SK-MEL-5 (cell line): ENCODE results near the gene EFCAB8. TPM values are rescaled to one million over a fixed set of nuclear protein-coding genes. Genes with fewer than 3 reads are reported as not detected.

Source experiments
- DNase-seq: peaks from one replicate; pipeline ENCODE4 v3.0.0-alpha.2; 2016; ENCODE audit warnings: low read depth, low spot score
- in situ Hi-C: cut with HindIII; loops from 2 replicates; pipeline ENCODE4 v1.10.0; 2016; ENCODE audit warnings: low sequenced_read_pairs, high pct_unique_total_duplicates, low pct_unique_long_range_greater_than_20kb
- total RNA-seq: library from RNA; depleted of rRNA; stranded (reverse); fragments of >200 nt; shearing (Covaris generic); gene quantifications from 2 replicates; pipeline ENCODE4 v1.2.3, GENCODE V29; 2014

The EFCAB8 gene
- total RNA-seq, 1 experiment from 2014 or later: not detected

DNA sequence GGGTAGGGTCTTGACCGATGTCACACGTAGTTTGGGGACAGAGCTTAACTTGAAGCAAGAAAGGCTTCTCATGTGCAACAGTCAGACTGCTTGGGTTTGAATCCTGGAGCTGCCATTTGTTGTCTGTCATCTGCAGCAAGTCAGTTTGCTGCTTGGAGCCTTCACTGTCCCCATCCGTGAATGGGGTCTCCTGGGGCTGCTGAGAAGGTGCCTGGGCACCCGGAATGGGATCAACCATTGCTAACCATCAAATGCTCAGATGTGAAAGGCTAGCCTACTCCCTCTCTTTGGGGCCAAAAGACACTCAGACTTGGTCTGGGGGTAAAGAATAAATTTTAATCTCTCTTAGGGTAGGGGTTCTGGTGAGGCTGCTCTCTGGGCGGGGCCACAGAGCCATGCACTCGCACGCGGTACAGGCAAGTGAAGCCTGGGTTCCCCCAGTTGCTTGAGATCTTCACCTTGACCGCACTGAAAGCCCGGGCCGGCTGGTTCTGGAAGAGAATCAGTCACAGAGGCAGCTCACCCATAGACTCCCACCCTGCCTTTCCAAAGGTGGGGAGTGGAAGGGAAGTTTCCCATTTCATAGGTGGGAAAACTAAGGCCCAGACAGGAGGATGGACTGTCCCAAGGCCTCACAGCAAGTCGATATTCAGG lies 124.9 kb downstream of the EFCAB8 start:
- in situ Hi-C loops: no loop called here
- DNase-seq: no peak

DNA sequence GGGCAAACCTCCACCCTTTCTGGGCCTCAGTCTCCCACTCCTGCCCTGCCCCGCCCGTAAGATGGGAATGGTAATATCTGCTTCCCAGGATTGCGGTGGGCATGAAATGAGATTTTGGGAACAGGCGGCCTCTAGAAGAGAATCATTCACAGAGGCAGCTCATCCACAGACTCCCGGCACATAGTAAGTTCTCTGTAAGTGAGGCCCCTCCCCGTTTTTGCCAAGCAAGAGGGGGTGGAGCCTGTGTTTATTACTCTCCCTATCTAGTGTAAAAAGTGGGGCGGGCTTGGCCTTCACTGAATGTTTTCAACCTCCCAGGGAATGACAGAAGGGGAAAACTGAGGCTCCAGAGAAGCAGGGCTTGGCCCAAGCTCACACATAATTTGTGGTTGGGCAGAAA lies 125.5 kb downstream of the EFCAB8 start:
- in situ Hi-C loops: no loop called here
- peak; percentile 49 for DNase-seq

DNA sequence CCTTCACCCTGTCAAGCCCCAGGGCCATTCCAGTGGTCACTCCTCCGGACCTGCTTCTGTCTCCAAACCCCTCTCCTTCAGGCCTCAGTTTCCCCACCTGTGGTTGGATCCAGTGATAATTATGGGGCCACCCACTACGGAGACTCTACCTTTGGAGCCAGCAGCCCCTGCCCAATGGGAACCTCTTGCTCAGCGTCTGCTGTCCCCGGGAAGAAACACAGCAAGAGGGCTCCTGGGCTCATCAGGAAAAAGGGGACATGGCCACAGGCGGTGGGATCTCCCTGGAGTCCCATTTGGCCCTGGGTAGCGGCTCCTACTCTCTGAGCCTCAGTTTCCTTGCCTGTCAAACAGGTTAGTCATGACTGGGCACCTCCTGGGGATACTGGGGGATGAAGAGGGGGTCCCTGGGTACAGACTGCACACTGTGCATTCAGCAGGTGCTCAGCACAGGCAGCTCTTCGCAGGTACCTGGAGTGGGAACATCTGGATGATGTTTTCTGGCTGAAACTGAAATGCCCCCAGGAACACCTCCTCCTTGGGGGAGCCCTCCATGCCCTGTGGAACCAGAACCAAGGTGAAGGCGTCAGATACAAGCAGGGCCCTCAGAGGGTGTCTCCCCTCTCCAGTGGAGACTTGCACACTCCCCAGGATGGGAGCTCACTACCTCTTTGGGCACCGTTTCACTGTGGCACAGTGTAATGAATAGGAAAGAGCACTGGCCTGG lies 126.1 kb downstream of the EFCAB8 start:
- in situ Hi-C loops: no loop called here
- DNase-seq: no peak

DNA sequence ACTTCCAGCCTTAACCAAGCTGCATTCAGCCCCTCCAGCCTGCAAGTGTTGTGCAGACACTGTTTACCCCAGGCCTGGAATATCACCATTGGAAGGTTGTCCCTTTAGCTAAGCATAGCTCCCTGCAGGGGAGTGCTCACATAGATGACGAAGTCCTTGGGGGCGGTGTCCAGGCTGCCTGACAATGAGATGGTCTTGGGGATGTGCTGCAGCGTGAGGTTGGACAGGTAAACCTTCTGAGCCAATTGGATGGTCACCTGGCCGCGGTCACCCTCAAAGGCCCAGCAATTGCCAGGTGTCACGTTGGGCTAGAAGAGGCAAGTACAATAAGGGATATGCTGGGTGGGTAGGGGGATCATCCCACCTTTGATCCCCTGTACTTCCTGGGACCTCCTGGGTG lies 126.9 kb downstream of the EFCAB8 start:
- in situ Hi-C loops: no loop called here
- no peak for DNase-seq

- DNase-seq: no peak
- in situ Hi-C loops: no loop called here
These were observed 127.7 kb downstream of the EFCAB8 start for GRCh38 chr20:32986331-32986966.

DNA sequence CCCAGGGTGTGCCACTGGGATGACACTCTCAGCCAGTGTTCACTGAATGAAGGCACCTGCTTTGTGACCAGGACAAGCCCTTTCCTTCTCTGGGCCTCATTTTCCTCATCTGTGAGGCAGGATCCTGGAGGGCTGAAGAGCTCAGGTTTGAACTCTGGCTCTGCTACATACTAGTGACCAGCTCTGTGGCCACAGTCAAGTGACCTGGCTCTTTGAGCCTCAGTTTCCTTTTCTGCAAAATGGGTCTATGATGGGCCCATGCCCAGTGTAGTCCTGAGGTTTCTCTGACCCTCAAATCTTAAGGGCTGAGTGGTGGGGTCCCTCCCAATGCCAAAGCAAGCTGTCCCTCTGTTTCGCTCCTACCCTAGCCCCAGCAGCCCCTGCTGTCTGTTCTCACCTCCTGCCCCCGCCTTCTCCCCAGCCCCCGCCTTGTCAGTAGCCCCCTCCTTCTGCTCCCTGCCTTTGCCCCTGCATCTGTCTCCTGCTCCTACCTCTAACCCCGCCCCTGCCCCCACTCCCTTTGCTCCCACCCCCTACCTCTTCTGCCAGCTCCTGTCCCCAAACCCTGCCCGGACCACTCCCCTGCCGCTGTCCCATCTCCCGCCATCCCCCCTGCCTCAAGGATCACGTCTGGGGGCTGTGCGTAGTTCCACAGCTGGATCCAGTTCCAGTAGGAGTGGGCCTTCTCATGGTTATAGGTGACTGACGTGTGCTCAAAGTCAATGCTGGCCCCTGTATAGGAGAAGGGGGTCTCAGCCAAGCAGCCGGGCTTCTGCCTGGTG lies 128.5 kb downstream of the EFCAB8 start:
- no peak for DNase-seq
- in situ Hi-C loops: no loop called here

- peak; percentile 36 for DNase-seq
- in situ Hi-C loops: no loop called here
These were observed 129.3 kb downstream of the EFCAB8 start for GRCh38 chr20:32988008-32988407.

- in situ Hi-C loops: no loop called here
- no peak for DNase-seq
These were observed 131.0 kb downstream of the EFCAB8 start for GRCh38 chr20:32989507-32990283.

DNA sequence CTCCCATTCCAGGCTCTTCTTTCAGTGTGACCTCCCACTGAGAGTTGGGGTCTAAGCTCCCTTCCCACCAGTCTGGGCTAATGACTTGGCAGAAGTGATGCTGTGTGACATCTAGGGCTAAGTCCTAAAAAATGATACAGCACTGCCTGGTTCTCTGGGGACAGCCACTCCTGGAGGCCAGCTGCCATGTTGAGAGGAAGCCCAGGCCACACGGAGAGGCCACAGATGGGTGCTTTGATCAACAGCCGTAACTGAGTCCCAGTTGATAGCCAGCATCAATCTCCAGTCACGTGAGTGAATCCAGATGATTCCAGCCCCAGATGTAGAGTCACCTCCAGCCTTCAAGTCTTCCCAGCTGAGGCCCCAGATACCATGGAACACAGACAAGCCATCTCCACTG lies 131.7 kb downstream of the EFCAB8 start:
- DNase-seq: no peak
- in situ Hi-C loops: no loop called here

DNA sequence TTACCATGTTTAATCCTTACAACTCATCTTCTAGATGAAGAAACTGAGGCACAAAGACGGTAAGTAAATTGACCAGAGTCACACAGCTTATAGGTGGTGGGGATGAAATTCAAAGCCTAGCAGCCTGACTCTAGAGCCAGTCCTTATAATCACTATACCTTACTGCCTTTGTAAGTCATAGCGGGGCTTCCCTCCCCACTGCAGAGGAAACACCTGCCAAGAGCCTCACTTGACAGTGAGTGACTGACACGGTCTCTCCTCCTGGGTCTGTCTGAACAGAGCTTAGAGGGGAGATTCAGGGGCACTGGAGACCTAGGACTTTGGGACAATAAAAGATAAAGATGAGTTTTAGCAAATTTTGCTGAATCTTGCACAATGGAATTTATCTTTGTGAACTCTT lies 132.7 kb downstream of the EFCAB8 start:
- in situ Hi-C loops: no loop called here
- DNase-seq: no peak

DNA sequence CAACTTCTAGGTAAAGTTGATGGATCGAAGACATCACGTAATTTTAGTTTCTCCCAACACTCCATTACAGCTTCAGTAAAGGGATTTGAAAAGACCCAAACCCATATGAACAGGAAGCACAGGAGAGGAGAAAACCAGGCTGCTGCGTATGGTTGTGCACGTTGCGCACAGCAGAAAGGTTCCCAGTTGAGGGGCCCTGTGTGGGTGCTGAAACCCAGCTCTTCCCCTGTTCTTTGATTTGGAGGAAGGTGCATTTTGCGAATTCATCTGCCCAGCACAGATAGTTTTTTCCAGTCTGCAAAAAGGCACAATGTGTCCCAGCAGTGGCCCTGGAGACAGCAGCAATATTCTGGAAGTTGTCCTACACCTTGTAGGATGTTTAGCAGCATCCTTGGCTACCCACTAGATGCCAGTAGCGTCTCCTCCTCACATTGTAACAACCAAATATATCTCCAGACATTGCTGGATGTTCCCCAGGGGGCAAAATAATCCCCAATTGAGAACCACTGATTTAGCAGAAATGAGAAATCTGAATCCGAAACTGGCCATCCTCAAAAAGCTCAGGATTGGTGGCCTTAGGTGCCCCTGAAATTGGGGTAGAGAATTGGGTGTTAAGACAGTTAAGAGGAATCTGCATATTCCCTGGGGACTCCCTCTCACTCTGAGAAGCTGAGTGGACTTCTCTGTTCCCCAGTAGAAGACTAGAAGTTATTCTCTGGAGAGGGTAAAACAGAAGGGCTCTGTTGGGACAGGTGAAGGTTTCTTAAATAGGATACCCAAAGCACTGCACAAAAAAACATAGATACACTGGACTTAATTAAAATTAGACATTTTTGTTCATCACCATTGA lies 133.3 kb downstream of the EFCAB8 start:
- no peak for DNase-seq
- in situ Hi-C loops: no loop called here

- in situ Hi-C loops: no loop called here
- no peak for DNase-seq
These were observed 134.8 kb downstream of the EFCAB8 start for GRCh38 chr20:32993496-32994050.

DNA sequence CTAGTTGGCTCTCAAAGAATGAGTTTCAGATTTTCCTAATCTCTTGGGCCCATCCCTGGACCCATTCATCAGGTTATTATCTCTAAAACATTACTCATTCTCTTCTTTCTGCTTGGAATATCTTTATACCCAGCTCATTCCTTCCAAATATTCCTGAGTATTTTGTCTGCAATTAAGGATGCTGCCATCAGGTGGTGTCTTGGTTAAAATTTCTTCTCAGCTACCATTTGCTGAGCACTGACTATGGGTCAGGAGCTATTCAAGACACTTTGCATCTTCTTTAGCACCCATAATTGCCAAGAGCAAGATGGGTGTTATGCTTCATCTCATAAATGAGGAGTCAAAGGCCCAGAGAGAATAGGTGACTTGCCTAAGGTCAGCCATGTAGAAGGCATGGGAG lies 137.1 kb downstream of the EFCAB8 start:
- peak; percentile 43 for DNase-seq
- in situ Hi-C loops: no loop called here

DNA sequence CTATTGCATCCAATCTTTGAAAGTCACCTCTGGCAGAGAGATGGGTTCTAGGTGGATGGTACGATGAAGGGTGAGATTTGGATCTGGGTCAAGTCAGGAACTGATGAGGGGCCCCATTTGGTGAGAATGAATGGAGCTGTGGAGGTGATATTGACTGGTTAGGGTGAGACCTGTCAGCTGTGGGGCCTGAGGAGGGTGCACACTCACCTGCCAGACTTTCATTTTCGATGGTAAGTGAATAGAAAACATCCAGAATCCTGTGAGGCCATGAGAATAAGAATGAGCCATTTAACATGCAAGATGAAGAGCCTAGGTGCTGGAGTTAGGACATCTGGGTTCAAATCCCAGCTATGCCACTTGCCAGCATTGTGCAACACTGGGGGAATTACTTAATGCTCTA lies 138.7 kb downstream of the EFCAB8 start:
- in situ Hi-C loops: no loop called here
- DNase-seq: no peak

- in situ Hi-C loops: no loop called here
- no peak for DNase-seq
These were observed 141.0 kb downstream of the EFCAB8 start for GRCh38 chr20:32999603-33000250.
